Hair follicular keratinocyte (primary cell): Measurements from ENCODE around the gene NCK2. TPM values are rescaled to one million over a fixed set of nuclear protein-coding genes. Genes with fewer than 3 reads are reported as not detected.

Source experiments
- total RNA-seq: library from RNA; depleted of rRNA; stranded (reverse); fragments of >200 nt; gene quantifications from 2 replicates; pipeline ENCODE4 v1.2.3, GENCODE V29; 2015

The NCK2 gene
- total RNA-seq, result 74.1 and 84.6 TPM in 2 replicates

GRCh38 chr2:105744909-105745853, at the start of gene NCK2:
Gene NCK2, plus strand, starts transcription at chr2:105744912. Its CDS starts 110,152 bp downstream, at chr2:105855064.

